CD4-positive, alpha-beta memory T cell (primary cell): ENCODE measurements around the gene TXNDC2. TPM values are rescaled to one million over a fixed set of nuclear protein-coding genes. Genes with fewer than 3 reads are reported as not detected.

Experiments
- CTCF ChIA-PET: fragments of 350-600 bp; sonication (Branson Sonifier 250); formaldehyde crosslinking; loops from one replicate; lab custom pipeline; 2021; ENCODE audit warnings: inconsistent platforms; ENCODE audit not compliant: partially characterized antibody; lab: Charles Lee
- POLR2A ChIA-PET: fragments of 350-600 bp; sonication (Branson Sonifier 250); formaldehyde crosslinking; loops from one replicate; lab custom pipeline; 2021; ENCODE audit not compliant: partially characterized antibody; lab: Charles Lee
- DNase-seq, 5 donors: peaks; one replicate each; pipeline versions ENCODE4 v3.0.0 to v3.0.0-alpha.2; 2020 to 2022; ENCODE audit warnings: mixed read lengths in 1 of 5
- H3K27ac ChIP-seq: one replicate; pipeline ENCODE4 v1.7.0; 2013; ENCODE audit warnings: low read depth, low read length
- H3K27me3 ChIP-seq: 2 replicates; pipeline ENCODE4 v1.7.0; 2013; ENCODE audit warnings: mild to moderate bottlenecking, low read length, moderate library complexity; ENCODE audit not compliant: insufficient read depth
- H3K36me3 ChIP-seq: 2 replicates; pipeline ENCODE4 v1.7.0; 2013; ENCODE audit warnings: mild to moderate bottlenecking, low read length, moderate library complexity; ENCODE audit not compliant: insufficient read depth
- H3K4me1 ChIP-seq: 2 replicates; pipeline ENCODE4 v1.7.0; 2013; ENCODE audit warnings: mild to moderate bottlenecking, low read length, moderate library complexity; ENCODE audit not compliant: insufficient read depth
- H3K4me3 ChIP-seq, 2 donors: one replicate each; pipeline ENCODE4 v1.7.0; 2013; ENCODE audit warnings: low read length in 2 of 2, mild to moderate bottlenecking in 1 of 2
- H3K9me3 ChIP-seq, 2 donors: one replicate each; pipeline ENCODE4 v1.7.0; 2013; ENCODE audit warnings: low read length in 2 of 2, control low read depth in 1 of 2; ENCODE audit not compliant: control insufficient read depth in 1 of 2
- H3K27ac Mint-ChIP-seq, 7 donors: one replicate each; pipeline ENCODE4 v1.8.0; 2020 to 2021; ENCODE audit warnings: mixed read lengths in 7 of 7, mild to moderate bottlenecking in 6 of 7, inconsistent platforms in 3 of 7, moderate library complexity in 3 of 7
- H3K27me3 Mint-ChIP-seq, 2 donors: one replicate each; pipeline ENCODE4 v1.8.0; 2020 to 2021; ENCODE audit warnings: mixed read lengths in 2 of 2
- H3K36me3 Mint-ChIP-seq, 2 donors: one replicate each; pipeline ENCODE4 v1.8.0; 2020 to 2021; ENCODE audit warnings: mixed read lengths in 2 of 2, inconsistent platforms in 1 of 2, mild to moderate bottlenecking in 1 of 2
- H3K4me1 Mint-ChIP-seq, 4 donors: one replicate each; pipeline ENCODE4 v1.8.0; 2020 to 2021; ENCODE audit warnings: mixed read lengths in 4 of 4, mild to moderate bottlenecking in 1 of 4
- H3K4me3 Mint-ChIP-seq, 8 donors: one replicate each; pipeline ENCODE4 v1.8.0; 2020 to 2021; ENCODE audit warnings: mixed read lengths in 8 of 8, mild to moderate bottlenecking in 7 of 8, moderate library complexity in 6 of 8, inconsistent platforms in 3 of 8
- H3K9me3 Mint-ChIP-seq, 8 donors: one replicate each; pipeline ENCODE4 v1.8.0; 2020 to 2021; ENCODE audit warnings: mixed read lengths in 8 of 8, mild to moderate bottlenecking in 5 of 8, inconsistent platforms in 3 of 8, moderate library complexity in 1 of 8
- intact Hi-C: fragments of 100-400 bp; cut with micrococcal nuclease; formaldehyde crosslinking; loops from one replicate; pipeline ENCODE4 v1.15.1; 2023
- polyA plus RNA-seq, 2 donors: library from polyadenylated mRNA; unstranded; fragments of 300-500 nt; fragmentation: Illumina TruSeq; gene quantifications; one replicate each; pipeline ENCODE4 v1.2.3, GENCODE V29; 2021
- total RNA-seq, 2 experiments: library from RNA; stranded (reverse); gene quantifications; one replicate each; pipeline ENCODE4 v1.2.3, GENCODE V29; 2021

The TXNDC2 gene
- total and polyA plus RNA-seq, 4 experiments from 2014 or later = not detected

GRCh38 chr18:9846162-9846925 is 39.4 kb upstream of the TXNDC2 start:
- Mint-ChIP-seq H3K4me3 (no peak overlapping the region), H3K4me1 (no peaks in the 10 kb centered on the region), H3K27ac (no peak overlapping the region), H3K27me3 (peaks cover 10 to 15% of the 10 kb centered on the region in 2 donors), H3K36me3 (no peaks in the 10 kb centered on the region), H3K9me3 (peaks cover 0 to 1% (median 0%) of the 10 kb centered on the region in 8 donors)
- no peaks in the 10 kb centered on the region for H3K9me3 ChIP-seq
- no peaks in the 10 kb centered on the region for H3K36me3 ChIP-seq
- H3K4me1 ChIP-seq = no peaks in the 10 kb centered on the region
- H3K4me3 ChIP-seq = no peak overlapping the region
- no peaks in the 10 kb centered on the region for H3K27me3 ChIP-seq
- H3K27ac ChIP-seq = no peak overlapping the region
- intact Hi-C loops = no loop called here
- DNase-seq = no peak
- POLR2A ChIA-PET = no interaction called here
- CTCF ChIA-PET = no interaction called here

GRCh38 chr18:9848170-9848879 is 37.4 kb upstream of the TXNDC2 start:
- no peak for DNase-seq
- Histone ChIP-seq H3K27me3 (no peaks in the 10 kb centered on the region), H3K4me1 (no peaks in the 10 kb centered on the region), H3K27ac (no peak overlapping the region), H3K4me3 (no peak overlapping the region), H3K9me3 (no peaks in the 10 kb centered on the region), H3K36me3 (no peaks in the 10 kb centered on the region)
- intact Hi-C loops = no loop called here
- ChIA-PET POLR2A (no interaction called here), CTCF (no interaction called here)
- no peaks in the 10 kb centered on the region for H3K36me3 Mint-ChIP-seq
- H3K9me3 Mint-ChIP-seq = peaks cover 0 to 1% (median 0%) of the 10 kb centered on the region in 8 donors
- peaks cover 10 to 15% of the 10 kb centered on the region in 2 donors for H3K27me3 Mint-ChIP-seq
- no peaks in the 10 kb centered on the region for H3K4me1 Mint-ChIP-seq
- no peak overlapping the region for H3K27ac Mint-ChIP-seq
- H3K4me3 Mint-ChIP-seq = no peak overlapping the region

GRCh38 chr18:9849407-9850283 is 36.1 kb upstream of the TXNDC2 start:
- H3K27me3 Mint-ChIP-seq = peaks cover 15 to 17% of the 10 kb centered on the region in 2 donors
- CTCF ChIA-PET = interaction anchor here (0.6 kb wide), 1 partner anchor 452 kb away, joined by 3 read pairs; no protein-coding TSS in a partner anchor
- no peaks in the 10 kb centered on the region for H3K9me3 ChIP-seq
- no peaks in the 10 kb centered on the region for H3K36me3 ChIP-seq
- H3K27ac ChIP-seq = no peak overlapping the region
- H3K27me3 ChIP-seq = no peaks in the 10 kb centered on the region
- H3K4me3 Mint-ChIP-seq = no peak overlapping the region
- no peak for DNase-seq
- H3K36me3 Mint-ChIP-seq = no peaks in the 10 kb centered on the region
- POLR2A ChIA-PET = no interaction called here
- peaks cover 0 to 1% (median 0%) of the 10 kb centered on the region in 8 donors for H3K9me3 Mint-ChIP-seq
- H3K4me1 ChIP-seq = no peaks in the 10 kb centered on the region
- no peak overlapping the region for H3K27ac Mint-ChIP-seq
- H3K4me3 ChIP-seq = no peak overlapping the region
- intact Hi-C loops = no loop called here
- H3K4me1 Mint-ChIP-seq = no peaks in the 10 kb centered on the region

GRCh38 chr18:9850309-9850708 is 35.5 kb upstream of the TXNDC2 start:
- Mint-ChIP-seq H3K9me3 (peaks cover 0 to 1% (median 0%) of the 10 kb centered on the region in 8 donors), H3K4me1 (no peaks in the 10 kb centered on the region), H3K27me3 (peaks cover 15 to 18% of the 10 kb centered on the region in 2 donors), H3K36me3 (no peaks in the 10 kb centered on the region), H3K4me3 (no peak overlapping the region), H3K27ac (no peak overlapping the region)
- intact Hi-C loops = no loop called here
- POLR2A ChIA-PET = no interaction called here
- CTCF ChIA-PET = no interaction called here
- Histone ChIP-seq H3K36me3 (no peaks in the 10 kb centered on the region), H3K4me1 (no peaks in the 10 kb centered on the region), H3K27me3 (no peaks in the 10 kb centered on the region), H3K27ac (no peak overlapping the region), H3K9me3 (no peaks in the 10 kb centered on the region), H3K4me3 (no peak overlapping the region)
- DNase-seq = no peak

GRCh38 chr18:9851511-9851910 is 34.3 kb upstream of the TXNDC2 start:
- Histone ChIP-seq H3K9me3 (no peaks in the 10 kb centered on the region), H3K36me3 (no peaks in the 10 kb centered on the region), H3K4me3 (no peak overlapping the region), H3K27ac (no peak overlapping the region), H3K4me1 (no peaks in the 10 kb centered on the region), H3K27me3 (no peaks in the 10 kb centered on the region)
- DNase-seq = no peak
- Mint-ChIP-seq H3K27me3 (peaks cover 17 to 20% of the 10 kb centered on the region in 2 donors), H3K9me3 (peaks cover 0 to 1% (median 0%) of the 10 kb centered on the region in 8 donors), H3K27ac (no peak overlapping the region), H3K36me3 (no peaks in the 10 kb centered on the region), H3K4me3 (no peak overlapping the region), H3K4me1 (no peaks in the 10 kb centered on the region)
- intact Hi-C loops = no loop called here
- ChIA-PET CTCF (no interaction called here), POLR2A (no interaction called here)

- H3K27ac ChIP-seq = no peak overlapping the region
- CTCF ChIA-PET = no interaction called here
- H3K4me3 ChIP-seq = no peak overlapping the region
- H3K9me3 Mint-ChIP-seq = peaks cover 0 to 1% (median 0%) of the 10 kb centered on the region in 8 donors
- H3K27ac Mint-ChIP-seq = no peak overlapping the region
- H3K27me3 ChIP-seq = no peaks in the 10 kb centered on the region
- peaks cover 17 to 20% of the 10 kb centered on the region in 2 donors for H3K27me3 Mint-ChIP-seq
- DNase-seq = no peak
- POLR2A ChIA-PET = no interaction called here
- H3K4me1 ChIP-seq = no peaks in the 10 kb centered on the region
- H3K36me3 Mint-ChIP-seq = no peaks in the 10 kb centered on the region
- no peak overlapping the region for H3K4me3 Mint-ChIP-seq
- H3K36me3 ChIP-seq = no peaks in the 10 kb centered on the region
- intact Hi-C loops = no loop called here
- no peaks in the 10 kb centered on the region for H3K4me1 Mint-ChIP-seq
- no peaks in the 10 kb centered on the region for H3K9me3 ChIP-seq
These were observed 33.3 kb upstream of the TXNDC2 start for GRCh38 chr18:9852266-9853081.
